Ovary (tissue), 9 donors: Measurements from ENCODE around the gene WHRN. TPM values are rescaled to one million over a fixed set of nuclear protein-coding genes. Genes with fewer than 3 reads are reported as not detected.

ENCODE experiments used
- DNase-seq, 5 donors: peaks; one replicate each; pipeline ENCODE4 v3.0.0-alpha.2; 2019 to 2020
- H3K27ac ChIP-seq, 2 donors: fragments of 200-600 bp; one replicate each; pipeline versions ENCODE4 v1.5.1 to v1.8.0; 2019 to 2022
- H3K27me3 ChIP-seq: fragments of 200-600 bp; one replicate; pipeline ENCODE4 v1.8.0; 2022
- H3K36me3 ChIP-seq: fragments of 200-600 bp; sonication (generic); one replicate; pipeline ENCODE4 v1.5.1; 2019
- H3K4me1 ChIP-seq: one replicate; pipeline ENCODE4 v1.8.1; 2013; ENCODE audit warnings: mild to moderate bottlenecking, moderate library complexity; ENCODE audit not compliant: insufficient read depth
- H3K4me3 ChIP-seq: fragments of 200-600 bp; sonication (generic); one replicate; pipeline ENCODE4 v1.5.1; 2017
- H3K9me3 ChIP-seq, 2 donors: fragments of 200-600 bp in 1 of 2; sonication (generic) in 1 of 2; one replicate each; pipeline versions ENCODE4 v1.5.1 to v1.8.1; 2013 to 2019; ENCODE audit warnings: mild to moderate bottlenecking in 1 of 2, moderate library complexity in 1 of 2
- CTCF ChIP-seq, 3 donors: fragments of 450-650 bp in 2 of 3; fragments of 200-600 bp in 1 of 3; IDR thresholded peaks; one replicate each; pipeline versions ENCODE4 v1.5.1 to v1.8.0; 2016 to 2022; ENCODE audit warnings: antibody characterized with exemption in 3 of 3, mild to moderate bottlenecking in 1 of 3
- EP300 ChIP-seq: sonication (generic); formaldehyde crosslinking; IDR thresholded peaks from one replicate; pipeline ENCODE4 v1.6.1; 2017; ENCODE audit warnings: antibody characterized with exemption
- POLR2A ChIP-seq: fragments of 450-650 bp; IDR thresholded peaks from one replicate; pipeline ENCODE4 v1.6.1; 2017; ENCODE audit warnings: antibody characterized with exemption, mild to moderate bottlenecking, moderate library complexity
- WGBS, 3 donors: extraction: QIAGEN DNeasy Blood & Tissue Kit in 1 of 3; methylation state at CpG; one replicate each; pipeline versions ENCODE4 v1.1.5 to v1.1.7; 2013 to 2017; 5-methylcytosine and 5-hydroxymethylcytosine counted together
- intact Hi-C, 4 donors: fragments of 100-400 bp; cut with DNase I; formaldehyde crosslinking; loops; one replicate each; pipeline versions ENCODE4 v1.11.0 to v1.15.1; 2022 to 2023
- polyA plus RNA-seq, 2 donors: library from polyadenylated mRNA; stranded (reverse); fragments of 200-250 nt in 1 of 2; fragments of 350-450 nt in 1 of 2; fragmentation: Illumina TruSeq in 1 of 2; extraction: RNeasy Lipid Tissue Mini Kit (QIAGEN cat#74804) in 1 of 2; gene quantifications; one replicate each; pipeline ENCODE4 v1.2.3, GENCODE V29; 2013 to 2014
- total RNA-seq, 7 donors: library from RNA; depleted of rRNA in 2 of 7; stranded (reverse); fragments of >200 nt in 2 of 7; fragmentation: NEBNext Ultra II Directional in 3 of 7; extraction: Animal tissue kit (Norgen Biotek cat#: 25700) in 3 of 7; gene quantifications; one replicate each; pipeline versions ENCODE4 v1.1.0 to v1.2.4, GENCODE V29; 2016 to 2023
- donor health status: DM: no; HTN: no; CAD: no; lungs with moderate emphysema.
- donor health status: DM: no; HTN: no; CAD: no.
- donor health status: Bipolar disorder and iron deficiency.
- donor health status: DM: yes; HTN: yes; CAD: no.
- donor health status: DM: no; HTN: no; CAD: no.
- donor health status: DM: yes; HTN: yes; CAD: no.

WHRN gene
- total and polyA plus RNA-seq, 9 donors: 1.7 to 28.5 (median 20.3) TPM

GRCh38 chr9:114389612-114390368, 115.5 kb downstream of the WHRN start:
- H3K36me3 ChIP-seq: no peaks in the 10 kb centered on the region
- H3K4me3 ChIP-seq: no peak overlapping the region
- TF ChIP-seq EP300 (no peak), CTCF (IDR thresholded peaks at IDR 0.05) (no peak), POLR2A (no peak)
- peak overlapping the region in 1 of 2 donors; percentile 88 for H3K27ac ChIP-seq
- intact Hi-C loops: loop anchor here in 2 of 4 donors (5.0 to 10.0 kb wide), 2 partner anchors 52 to 155 kb away; no protein-coding TSS in a partner anchor
- H3K9me3 ChIP-seq: no peaks in the 10 kb centered on the region
- peak in 1 of 5 donors; percentile 35 for DNase-seq
- WGBS, 3 donors: 75 to 79% (median 75%) methylated on average over 7 of the region's 7 CpGs
- peaks cover 31% of the 10 kb centered on the region for H3K4me1 ChIP-seq
- no peaks in the 10 kb centered on the region for H3K27me3 ChIP-seq

GRCh38 chr9:114388764-114389375, 116.4 kb downstream of the WHRN start:
- 58 to 77% (median 69%) methylated on average over 8 to 9 of the region's 9 CpGs for WGBS, 3 donors
- intact Hi-C loops: loop anchor here in 2 of 4 donors (5.0 to 10.0 kb wide), 2 partner anchors 52 to 154 kb away; no protein-coding TSS in a partner anchor
- Histone ChIP-seq H3K4me3 (no peak overlapping the region), H3K9me3 (no peaks in the 10 kb centered on the region), H3K27ac (peak overlapping the region; percentile 77 to 88), H3K4me1 (peaks cover 31% of the 10 kb centered on the region), H3K36me3 (no peaks in the 10 kb centered on the region), H3K27me3 (no peaks in the 10 kb centered on the region)
- DNase-seq: peak in 1 of 5 donors; percentile 36
- no peak for TF ChIP-seq POLR2A
- TF ChIP-seq CTCF (IDR thresholded peaks at IDR 0.05): no peak
- no peak for TF ChIP-seq EP300

GRCh38 chr9:114388357-114388682, 117.0 kb downstream of the WHRN start:
- TF ChIP-seq EP300 (no peak), POLR2A (no peak), CTCF (IDR thresholded peaks at IDR 0.05) (no peak)
- H3K27ac ChIP-seq: peak overlapping the region; percentile 77 to 88
- peak overlapping the region; percentile 62 for H3K4me3 ChIP-seq
- H3K4me1 ChIP-seq: peaks cover 33% of the 10 kb centered on the region
- WGBS, 3 donors: 31 to 38% (median 35%) methylated on average over 9 of the region's 9 CpGs
- H3K9me3 ChIP-seq: no peaks in the 10 kb centered on the region
- no peak for DNase-seq
- no peaks in the 10 kb centered on the region for H3K36me3 ChIP-seq
- intact Hi-C loops: loop anchor here in 2 of 4 donors (5.0 to 10.0 kb wide), 2 partner anchors 51 to 154 kb away; no protein-coding TSS in a partner anchor
- no peaks in the 10 kb centered on the region for H3K27me3 ChIP-seq

- Histone ChIP-seq H3K4me1 (peaks cover 37% of the 10 kb centered on the region), H3K4me3 (peak within 1 kb of the TSS; percentile 62), H3K36me3 (no peaks in the 10 kb centered on the region), H3K27me3 (no peaks in the 10 kb centered on the region), H3K9me3 (no peaks in the 10 kb centered on the region), H3K27ac (peak within 1 kb of the TSS; percentile 77 to 88)
- 1 to 6% (median 1%) methylated on average over 19 to 25 of the region's 25 CpGs for WGBS, 3 donors
- peak; percentile 78 to 84 (median 80) for DNase-seq
- no peak for TF ChIP-seq CTCF (IDR thresholded peaks at IDR 0.05)
- TF ChIP-seq POLR2A: peak; percentile 52
- intact Hi-C loops: loop anchor here in 2 of 4 donors (5.0 to 10.0 kb wide), 2 partner anchors 51 to 153 kb away; no protein-coding TSS in a partner anchor
These were observed 117.5 kb downstream of the WHRN start, which contains the start of gene AKNA for GRCh38 chr9:114387680-114388356. Gene AKNA (minus strand): TSS chr9:114387982. CDS start chr9:114381333, 6,649 bp downstream.
